Thoracic aorta (tissue), 2 donors: ENCODE results near the gene MAN2A2. TPM values are rescaled to one million over a fixed set of nuclear protein-coding genes. Genes with fewer than 3 reads are reported as not detected.
"Not testable (repeated sequence)": the region's sequence is repeated elsewhere in the genome, so short reads cannot be mapped to it uniquely, and the experiment has no call there.

Experiments used
- ATAC-seq: fragments of 150-250 bp; one replicate; pipeline ENCODE4 v1.8.0; 2017; ENCODE audit warnings: low read depth; ENCODE audit not compliant: insufficient number of reproducible peaks, low FRiP score
- DNase-seq: peaks from one replicate; pipeline ENCODE4 v3.0.0-alpha.2; 2020; ENCODE audit warnings: low spot score
- H3K27ac ChIP-seq, 2 donors: fragments of 200-600 bp; sonication (generic); 1 replicate in 1 of 2; 2 replicates in 1 of 2; pipeline ENCODE4 v1.5.1; 2016; ENCODE audit warnings: mild to moderate bottlenecking in 2 of 2, moderate library complexity in 2 of 2
- H3K27me3 ChIP-seq: fragments of 200-600 bp; sonication (generic); replicated peaks from 2 replicates; pipeline ENCODE4 v1.6.0; 2016; ENCODE audit warnings: mild to moderate bottlenecking; ENCODE audit not compliant: insufficient read depth
- H3K36me3 ChIP-seq: fragments of 200-600 bp; sonication (generic); one replicate; pipeline ENCODE4 v1.5.1; 2016
- H3K4me1 ChIP-seq, 2 donors: fragments of 200-600 bp; sonication (generic); 1 replicate in 1 of 2; 2 replicates in 1 of 2; pipeline versions ENCODE4 v1.5.1 to v1.6.0; 2016; ENCODE audit warnings: low read depth in 2 of 2, mild to moderate bottlenecking in 1 of 2; ENCODE audit not compliant: control insufficient read depth in 1 of 2
- H3K4me3 ChIP-seq: fragments of 200-600 bp; sonication (generic); 2 replicates; pipeline ENCODE4 v1.5.1; 2016; ENCODE audit warnings: mild to moderate bottlenecking
- H3K9me3 ChIP-seq: fragments of 200-600 bp; sonication (generic); 2 replicates; pipeline ENCODE4 v1.5.1; 2016
- total RNA-seq, 2 donors: library from RNA; depleted of rRNA; stranded (reverse); fragments of >200 nt; gene quantifications; one replicate each; pipeline versions ENCODE4 v1.1.0 to v1.2.3, GENCODE V29; 2016
- TF ChIP-seq, protein P1 (sequence below): fragments of 200-600 bp; sonication (generic); IDR thresholded peaks from one replicate; pipeline ENCODE4 v1.5.1; 2019; ENCODE audit warnings: antibody characterized with exemption

MAN2A2 gene
- total RNA-seq, 2 donors from 2014 or later: 59.7 to 68.4 TPM

GRCh38 chr15:90907051-90907660 is 4.1 kb downstream of the MAN2A2 start:
- peaks cover 59% of the 10 kb centered on the region for H3K36me3 ChIP-seq
- H3K27me3 ChIP-seq: no peaks in the 10 kb centered on the region
- H3K4me1 ChIP-seq: peaks cover 9 to 10% of the 10 kb centered on the region in 2 donors

DNA sequence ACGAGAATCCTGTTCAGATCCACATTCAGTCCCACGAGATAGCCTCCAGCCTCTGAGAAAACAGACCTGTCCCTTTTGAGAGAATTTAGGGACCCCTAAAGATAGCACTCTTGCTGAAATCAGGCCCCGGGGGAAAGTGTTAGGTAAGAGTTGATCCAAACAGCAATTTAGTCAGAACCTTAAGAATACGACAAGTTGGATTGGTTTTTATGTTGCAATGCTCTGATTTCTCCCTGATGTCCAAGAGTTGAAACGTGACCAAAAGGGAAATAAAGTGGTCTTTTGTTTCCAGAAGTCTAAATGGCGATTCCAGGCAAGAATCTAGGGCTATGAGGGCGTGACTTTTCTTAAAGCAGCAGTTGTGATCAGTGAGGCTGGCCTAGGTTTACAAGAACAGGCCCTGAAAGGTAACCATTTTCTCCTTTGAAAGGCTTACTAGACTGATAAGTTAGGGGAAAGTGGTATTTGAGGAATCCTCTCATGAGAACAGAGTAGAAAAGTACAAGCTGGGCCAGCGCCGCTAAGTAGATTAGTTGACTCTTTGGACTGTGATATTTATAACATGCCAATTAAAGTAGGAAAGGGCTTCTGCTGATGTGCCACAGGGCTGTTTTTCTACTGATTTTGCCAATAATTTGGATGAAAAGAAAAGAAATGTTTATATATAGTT is 4.9 kb downstream of the MAN2A2 start:
- no peak overlapping the region for H3K4me3 ChIP-seq
- H3K27me3 ChIP-seq: no peaks in the 10 kb centered on the region
- TF ChIP-seq, protein P1, sequence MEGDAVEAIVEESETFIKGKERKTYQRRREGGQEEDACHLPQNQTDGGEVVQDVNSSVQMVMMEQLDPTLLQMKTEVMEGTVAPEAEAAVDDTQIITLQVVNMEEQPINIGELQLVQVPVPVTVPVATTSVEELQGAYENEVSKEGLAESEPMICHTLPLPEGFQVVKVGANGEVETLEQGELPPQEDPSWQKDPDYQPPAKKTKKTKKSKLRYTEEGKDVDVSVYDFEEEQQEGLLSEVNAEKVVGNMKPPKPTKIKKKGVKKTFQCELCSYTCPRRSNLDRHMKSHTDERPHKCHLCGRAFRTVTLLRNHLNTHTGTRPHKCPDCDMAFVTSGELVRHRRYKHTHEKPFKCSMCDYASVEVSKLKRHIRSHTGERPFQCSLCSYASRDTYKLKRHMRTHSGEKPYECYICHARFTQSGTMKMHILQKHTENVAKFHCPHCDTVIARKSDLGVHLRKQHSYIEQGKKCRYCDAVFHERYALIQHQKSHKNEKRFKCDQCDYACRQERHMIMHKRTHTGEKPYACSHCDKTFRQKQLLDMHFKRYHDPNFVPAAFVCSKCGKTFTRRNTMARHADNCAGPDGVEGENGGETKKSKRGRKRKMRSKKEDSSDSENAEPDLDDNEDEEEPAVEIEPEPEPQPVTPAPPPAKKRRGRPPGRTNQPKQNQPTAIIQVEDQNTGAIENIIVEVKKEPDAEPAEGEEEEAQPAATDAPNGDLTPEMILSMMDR: no peak
- no peak for ATAC-seq
- no peaks in the 10 kb centered on the region for H3K9me3 ChIP-seq
- H3K27ac ChIP-seq: no peak overlapping the region
- peaks cover 9% of the 10 kb centered on the region in 2 donors for H3K4me1 ChIP-seq
- no peak for DNase-seq
- peaks cover 67% of the 10 kb centered on the region for H3K36me3 ChIP-seq

More at GRCh38 chr15:90907051-90907660, 4.1 kb downstream of the MAN2A2 start:
- Histone ChIP-seq H3K27ac (no peak overlapping the region), H3K9me3 (no peaks in the 10 kb centered on the region), H3K4me3 (no peak overlapping the region)
- no peak for ATAC-seq
- no peak for DNase-seq
- TF ChIP-seq, protein P1: no peak

GRCh38 chr15:90909449-90909848 is 6.3 kb downstream of the MAN2A2 start:
- ATAC-seq, DNase-seq, H3K27me3 ChIP-seq, H3K4me3 ChIP-seq, H3K27ac ChIP-seq, H3K4me1 ChIP-seq, H3K9me3 ChIP-seq: not testable (repeated sequence)
- H3K36me3 ChIP-seq: peaks cover 79% of the 10 kb centered on the region

GRCh38 chr15:90909976-90910375 is 6.9 kb downstream of the MAN2A2 start:
- H3K27me3 ChIP-seq: no peaks in the 10 kb centered on the region
- H3K27ac ChIP-seq: no peak overlapping the region
- H3K4me1 ChIP-seq: no peaks in the 10 kb centered on the region
- no peaks in the 10 kb centered on the region for H3K9me3 ChIP-seq
- no peak overlapping the region for H3K4me3 ChIP-seq
- TF ChIP-seq, protein P1: no peak
- peaks cover 80% of the 10 kb centered on the region for H3K36me3 ChIP-seq
- no peak for ATAC-seq
- no peak for DNase-seq

GRCh38 chr15:90910441-90911301 is 7.6 kb downstream of the MAN2A2 start:
- H3K4me1 ChIP-seq: no peaks in the 10 kb centered on the region
- DNase-seq: no peak

More at GRCh38 chr15:90910441-90911301, 7.6 kb downstream of the MAN2A2 start:
- H3K27me3 ChIP-seq: no peaks in the 10 kb centered on the region
- no peaks in the 10 kb centered on the region for H3K9me3 ChIP-seq
- no peak overlapping the region for H3K4me3 ChIP-seq
- TF ChIP-seq, protein P1: no peak
- no peak for ATAC-seq
- no peak overlapping the region for H3K27ac ChIP-seq
- H3K36me3 ChIP-seq: peaks cover 79% of the 10 kb centered on the region
